Astrocyte of the cerebellum (primary cell): ENCODE data around the gene CFAP210.
"Not testable (repeated sequence)": the region's sequence is repeated elsewhere in the genome, so short reads cannot be mapped to it uniquely, and the experiment has no call there.

Experiments used
- DNase-seq: peaks from one replicate; pipeline ENCODE4 v3.0.0-alpha.2; 2011; ENCODE audit warnings: low read depth
- H3K4me3 ChIP-seq: 2 replicates; pipeline ENCODE4 v1.5.1; 2011; ENCODE audit warnings: mild to moderate bottlenecking, low read depth, low read length, moderate library complexity
- CTCF ChIP-seq: IDR thresholded peaks from 2 replicates; pipeline ENCODE4 v1.5.1; 2012; ENCODE audit warnings: low read length, low read depth, moderate library complexity, mild to moderate bottlenecking; ENCODE audit errors: missing control alignments
- in situ Hi-C: cut with HindIII; loops from 2 replicates; pipeline ENCODE4 v1.10.0; 2017; ENCODE audit warnings: low sequenced_read_pairs

The CFAP210 gene

GRCh38 chr2:169704160-169704708 is 10.0 kb upstream of the CFAP210 start:
- DNase-seq, result no peak
- in situ Hi-C loops, result no loop called here
- TF ChIP-seq CTCF, result no peak
- H3K4me3 ChIP-seq, result no peak overlapping the region

GRCh38 chr2:169702996-169703395 is 8.8 kb upstream of the CFAP210 start:
- H3K4me3 ChIP-seq, result no peak overlapping the region
- TF ChIP-seq CTCF, result no peak
- in situ Hi-C loops, result no loop called here
- no peak for DNase-seq

GRCh38 chr2:169699173-169699572 is 5.0 kb upstream of the CFAP210 start:
- H3K4me3 ChIP-seq, DNase-seq, in situ Hi-C loops: not testable (repeated sequence)

GRCh38 chr2:169696381-169696780 is 2.2 kb upstream of the CFAP210 start:
- no peak overlapping the region for H3K4me3 ChIP-seq
- TF ChIP-seq CTCF, result no peak
- in situ Hi-C loops, result no loop called here
- no peak for DNase-seq

GRCh38 chr2:169694894-169695260 is 672 bp upstream of the CFAP210 start:
- peak overlapping the region; percentile 86 for H3K4me3 ChIP-seq
- in situ Hi-C loops, result no loop called here

GRCh38 chr2:169693360-169693759 is 845 bp downstream of the CFAP210 start:
- in situ Hi-C loops, result no loop called here
- peak overlapping the region; percentile 86 for H3K4me3 ChIP-seq
- DNase-seq, result no peak
- TF ChIP-seq CTCF, result no peak

More at GRCh38 chr2:169694894-169695260, 672 bp upstream of the CFAP210 start:
- DNase-seq, result no peak
- no peak for TF ChIP-seq CTCF

- H3K4me3 ChIP-seq, result no peak overlapping the region
- in situ Hi-C loops, result no loop called here
- TF ChIP-seq CTCF, result no peak
- DNase-seq, result no peak
Measured at GRCh38 chr2:169692718-169693117, 1.5 kb downstream of the CFAP210 start.
